ENCODE data around the gene SLC6A6. TPM values are rescaled to one million over a fixed set of nuclear protein-coding genes. Genes with fewer than 3 reads are reported as not detected.

Gene SLC6A6
- total RNA-seq, 1 donor from 2014 or later: 24.2 TPM

DNA sequence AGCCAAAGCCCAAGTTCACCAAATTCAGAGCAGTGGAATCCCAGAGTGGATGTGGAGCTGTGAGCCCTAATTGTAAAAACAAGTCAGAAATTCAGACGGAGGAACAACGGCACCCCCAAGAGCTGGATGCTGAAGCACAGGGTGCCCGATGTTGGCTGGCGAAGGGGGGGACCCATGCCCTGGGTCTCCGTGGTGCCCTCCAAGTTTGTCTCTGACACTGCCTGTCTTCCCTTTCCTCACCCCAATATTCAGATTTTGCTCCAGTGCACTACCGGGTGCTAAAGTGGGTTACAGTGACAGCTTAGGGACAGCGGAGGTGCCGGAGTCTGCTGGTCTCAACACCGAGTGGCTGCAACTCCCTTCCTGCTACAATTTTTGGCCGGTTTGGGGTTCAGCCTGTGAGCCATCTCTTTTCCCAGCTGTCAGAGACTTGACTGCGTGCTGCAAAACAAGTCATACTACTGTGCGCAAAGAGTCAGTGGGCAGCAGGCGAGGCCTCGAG is 131.1 kb downstream of the SLC6A6 start:
- no peaks in the 10 kb centered on the region for H3K4me1 ChIP-seq (ENCODE audit: insufficient read depth, low read length)
- Mint-ChIP-seq H3K27me3 (ENCODE audit: low read depth, unreplicated experiment) (peaks cover 32% of the 10 kb centered on the region), H3K4me3 (ENCODE audit: unreplicated experiment) (no peak overlapping the region), H3K36me3 (ENCODE audit: low read depth, unreplicated experiment) (no peaks in the 10 kb centered on the region), H3K9me3 (ENCODE audit: unreplicated experiment) (peaks cover 4% of the 10 kb centered on the region), H3K27ac (ENCODE audit: unreplicated experiment) (no peak overlapping the region), H3K4me1 (ENCODE audit: low read depth, unreplicated experiment) (no peaks in the 10 kb centered on the region)
- no peaks in the 10 kb centered on the region for H4K20me1 ChIP-seq (ENCODE audit: insufficient read depth, low read length)
- DNase-seq (ENCODE audit: low read depth) (no peak), FAIRE-seq (no peak)
- no peak overlapping the region for H3K9ac ChIP-seq (ENCODE audit: low read length)
- H2AFZ ChIP-seq (ENCODE audit: low read depth, low read length): no peak overlapping the region
- no peak overlapping the region for H3K4me2 ChIP-seq (ENCODE audit: low read length)
- H3K36me3 ChIP-seq (ENCODE audit: insufficient read depth, low read length): no peaks in the 10 kb centered on the region
- peaks cover 19% of the 10 kb centered on the region for H3K27me3 ChIP-seq (ENCODE audit: insufficient read depth, low read length)
- no peak overlapping the region for H3K27ac ChIP-seq (ENCODE audit: low read depth, low read length)
- TF ChIP-seq EZH2 (IDR thresholded peaks at IDR 0.05; ENCODE audit: insufficient read depth, low read length) (no peak), CTCF (IDR thresholded peaks at IDR 0.05; ENCODE audit: insufficient read depth, low read depth, low read length) (no peak)
- H3K9me3 ChIP-seq (ENCODE audit: insufficient read depth, low read depth, low read length): no peaks in the 10 kb centered on the region
- no peak overlapping the region for H3K4me3 ChIP-seq (ENCODE audit: insufficient read depth, low read depth, low read length)
- no peaks in the 10 kb centered on the region for H3K79me2 ChIP-seq (ENCODE audit: insufficient read depth, low read length)

DNA sequence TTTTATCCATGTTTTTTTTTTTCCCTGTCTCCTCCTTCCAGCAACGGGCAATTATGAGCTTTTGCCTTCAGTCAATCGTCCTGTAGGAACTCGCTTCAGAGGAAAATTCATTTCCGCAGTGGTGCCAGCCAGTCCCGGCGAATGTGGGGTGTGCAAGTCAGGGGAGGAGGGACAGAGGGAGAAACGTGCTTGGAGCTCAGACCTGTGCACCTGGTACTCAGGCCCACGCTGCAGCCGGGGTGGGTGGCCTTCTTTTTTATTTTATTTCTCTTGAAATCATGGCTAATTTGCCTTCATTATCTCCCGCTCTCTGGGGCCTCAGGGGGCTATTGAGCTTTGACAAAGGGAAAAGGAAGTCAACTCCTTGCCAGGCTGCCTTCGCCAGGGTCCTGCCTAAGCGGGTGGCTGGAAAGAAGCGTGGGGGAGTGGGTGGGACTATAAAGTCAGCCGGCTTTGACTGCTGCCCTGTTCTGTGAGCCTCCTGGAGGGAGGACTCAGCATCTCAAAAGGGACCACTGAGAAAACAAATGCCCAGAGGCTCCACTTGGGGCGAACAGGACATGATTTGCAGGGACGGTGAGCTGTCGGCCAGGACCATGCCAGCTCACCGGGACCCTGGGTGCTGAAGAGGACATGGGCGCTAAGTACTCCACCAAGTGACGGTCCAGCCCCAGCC is 132.2 kb downstream of the SLC6A6 start:
- Histone ChIP-seq H3K27me3 (ENCODE audit: insufficient read depth, low read length) (peaks cover 19% of the 10 kb centered on the region), H3K4me2 (ENCODE audit: low read length) (no peak overlapping the region), H3K4me3 (ENCODE audit: insufficient read depth, low read depth, low read length) (no peak overlapping the region), H3K27ac (ENCODE audit: low read depth, low read length) (no peak overlapping the region), H3K9ac (ENCODE audit: low read length) (no peak overlapping the region), H4K20me1 (ENCODE audit: insufficient read depth, low read length) (no peaks in the 10 kb centered on the region), H3K79me2 (ENCODE audit: insufficient read depth, low read length) (no peaks in the 10 kb centered on the region), H3K4me1 (ENCODE audit: insufficient read depth, low read length) (no peaks in the 10 kb centered on the region), H2AFZ (ENCODE audit: low read depth, low read length) (no peak overlapping the region), H3K36me3 (ENCODE audit: insufficient read depth, low read length) (no peaks in the 10 kb centered on the region), H3K9me3 (ENCODE audit: insufficient read depth, low read depth, low read length) (no peaks in the 10 kb centered on the region)
- no peak for FAIRE-seq
- no peak for DNase-seq (ENCODE audit: low read depth)
- H3K27me3 Mint-ChIP-seq (ENCODE audit: low read depth, unreplicated experiment): peaks cover 36% of the 10 kb centered on the region
- H3K4me1 Mint-ChIP-seq (ENCODE audit: low read depth, unreplicated experiment): no peaks in the 10 kb centered on the region
- no peak overlapping the region for H3K4me3 Mint-ChIP-seq (ENCODE audit: unreplicated experiment)
- no peak for TF ChIP-seq CTCF (IDR thresholded peaks at IDR 0.05; ENCODE audit: insufficient read depth, low read depth, low read length)
- no peak for TF ChIP-seq EZH2 (IDR thresholded peaks at IDR 0.05; ENCODE audit: insufficient read depth, low read length)
- H3K27ac Mint-ChIP-seq (ENCODE audit: unreplicated experiment): no peak overlapping the region
- H3K9me3 Mint-ChIP-seq (ENCODE audit: unreplicated experiment): peaks cover 4% of the 10 kb centered on the region
- H3K36me3 Mint-ChIP-seq (ENCODE audit: low read depth, unreplicated experiment): no peaks in the 10 kb centered on the region

GRCh38 chr3:14535616-14536015 is 133.2 kb downstream of the SLC6A6 start:
- no peaks in the 10 kb centered on the region for H3K36me3 Mint-ChIP-seq (ENCODE audit: low read depth, unreplicated experiment)
- H3K27ac Mint-ChIP-seq (ENCODE audit: unreplicated experiment): no peak overlapping the region
- H3K4me1 Mint-ChIP-seq (ENCODE audit: low read depth, unreplicated experiment): no peaks in the 10 kb centered on the region
- Histone ChIP-seq H3K9ac (ENCODE audit: low read length) (no peak overlapping the region), H4K20me1 (ENCODE audit: insufficient read depth, low read length) (no peaks in the 10 kb centered on the region), H3K27ac (ENCODE audit: low read depth, low read length) (no peak overlapping the region), H3K27me3 (ENCODE audit: insufficient read depth, low read length) (peaks cover 25% of the 10 kb centered on the region), H2AFZ (ENCODE audit: low read depth, low read length) (no peak overlapping the region), H3K4me1 (ENCODE audit: insufficient read depth, low read length) (no peaks in the 10 kb centered on the region), H3K79me2 (ENCODE audit: insufficient read depth, low read length) (no peaks in the 10 kb centered on the region), H3K36me3 (ENCODE audit: insufficient read depth, low read length) (no peaks in the 10 kb centered on the region), H3K9me3 (ENCODE audit: insufficient read depth, low read depth, low read length) (no peaks in the 10 kb centered on the region), H3K4me2 (ENCODE audit: low read length) (no peak overlapping the region), H3K4me3 (ENCODE audit: insufficient read depth, low read depth, low read length) (no peak overlapping the region)
- H3K4me3 Mint-ChIP-seq (ENCODE audit: unreplicated experiment): no peak overlapping the region
- peaks cover 40% of the 10 kb centered on the region for H3K27me3 Mint-ChIP-seq (ENCODE audit: low read depth, unreplicated experiment)
- DNase-seq (ENCODE audit: low read depth): no peak
- TF ChIP-seq EZH2 (IDR thresholded peaks at IDR 0.05; ENCODE audit: insufficient read depth, low read length) (no peak), CTCF (IDR thresholded peaks at IDR 0.05; ENCODE audit: insufficient read depth, low read depth, low read length) (no peak)
- no peak for FAIRE-seq
- H3K9me3 Mint-ChIP-seq (ENCODE audit: unreplicated experiment): no peaks in the 10 kb centered on the region

Measured in astrocyte (in vitro differentiated cells and primary cell).